ENCODE results near the gene DGKD.

DNA sequence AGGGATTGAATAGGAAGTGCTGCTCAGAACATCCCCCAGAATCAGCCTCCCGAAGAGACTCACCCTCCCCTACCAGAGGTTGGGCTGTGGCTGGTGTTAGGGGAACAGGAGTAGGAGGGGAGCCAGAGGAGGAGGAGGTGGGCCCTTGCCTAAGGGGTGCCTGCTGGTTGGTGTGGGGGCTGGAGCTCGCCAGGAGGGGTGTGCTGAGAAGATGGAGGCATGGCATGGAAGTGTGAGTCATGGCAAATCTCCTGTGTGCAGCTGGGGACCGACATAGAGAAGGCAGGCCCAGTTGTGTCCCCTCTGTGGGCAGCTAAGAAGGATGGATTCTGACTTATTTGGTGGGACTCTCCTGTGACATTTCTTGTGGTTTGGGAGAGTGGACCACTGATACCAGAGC lies 73.7 kb downstream of the DGKD start:
- TF ChIP-seq, protein P1, sequence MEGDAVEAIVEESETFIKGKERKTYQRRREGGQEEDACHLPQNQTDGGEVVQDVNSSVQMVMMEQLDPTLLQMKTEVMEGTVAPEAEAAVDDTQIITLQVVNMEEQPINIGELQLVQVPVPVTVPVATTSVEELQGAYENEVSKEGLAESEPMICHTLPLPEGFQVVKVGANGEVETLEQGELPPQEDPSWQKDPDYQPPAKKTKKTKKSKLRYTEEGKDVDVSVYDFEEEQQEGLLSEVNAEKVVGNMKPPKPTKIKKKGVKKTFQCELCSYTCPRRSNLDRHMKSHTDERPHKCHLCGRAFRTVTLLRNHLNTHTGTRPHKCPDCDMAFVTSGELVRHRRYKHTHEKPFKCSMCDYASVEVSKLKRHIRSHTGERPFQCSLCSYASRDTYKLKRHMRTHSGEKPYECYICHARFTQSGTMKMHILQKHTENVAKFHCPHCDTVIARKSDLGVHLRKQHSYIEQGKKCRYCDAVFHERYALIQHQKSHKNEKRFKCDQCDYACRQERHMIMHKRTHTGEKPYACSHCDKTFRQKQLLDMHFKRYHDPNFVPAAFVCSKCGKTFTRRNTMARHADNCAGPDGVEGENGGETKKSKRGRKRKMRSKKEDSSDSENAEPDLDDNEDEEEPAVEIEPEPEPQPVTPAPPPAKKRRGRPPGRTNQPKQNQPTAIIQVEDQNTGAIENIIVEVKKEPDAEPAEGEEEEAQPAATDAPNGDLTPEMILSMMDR (IDR thresholded peaks at IDR 0.05; ENCODE audit: insufficient read depth, low read depth, low read length): no peak
- no peak for TF ChIP-seq EZH2 (IDR thresholded peaks at IDR 0.05; ENCODE audit: insufficient read depth, low read length)
